GM10248 (cell line): ENCODE results near the gene SENP5.

Source experiments
- CTCF ChIA-PET: fragments of 300-600 bp; sonication (Branson Sonifier 250); formaldehyde crosslinking; extraction: SDS; loops from one replicate; lab custom pipeline; 2021; ENCODE audit warnings: antibody characterized with exemption; lab: Yijun Ruan, JAX
- POLR2A ChIA-PET: fragments of 350-650 bp; sonication (Branson Sonifier 250); formaldehyde crosslinking; extraction: SDS; loops from one replicate; lab custom pipeline; 2020; ENCODE audit warnings: antibody characterized with exemption; lab: Yijun Ruan, JAX
- DNase-seq: peaks from one replicate; pipeline ENCODE4 v3.0.0; 2012; ENCODE audit errors: extremely low spot score
- TF ChIP-seq, protein P1 (sequence below): IDR thresholded peaks from 2 replicates; pipeline ENCODE4 v1.5.1; 2012; ENCODE audit warnings: mild to moderate bottlenecking, low read depth; ENCODE audit errors: extremely low read depth, missing control alignments, control extremely low read depth

The SENP5 gene

DNA sequence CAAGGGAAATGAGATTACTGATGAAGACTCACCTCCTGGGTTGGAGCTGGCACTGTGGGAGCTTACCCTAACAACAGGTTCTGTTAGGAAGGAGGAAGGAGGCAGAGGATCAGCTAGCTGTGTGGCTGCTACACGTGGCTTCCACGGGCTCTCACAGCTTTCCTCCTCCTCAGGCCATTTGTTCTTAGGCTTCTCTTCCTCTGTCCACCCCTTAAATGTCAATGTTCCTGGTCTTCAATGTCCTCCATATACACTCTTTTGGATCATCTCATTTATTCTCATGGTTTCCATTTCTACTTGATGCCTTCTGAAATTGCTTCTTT is 95.9 kb downstream of the SENP5 start:
- CTCF ChIA-PET, result interaction anchor here (1.0 kb wide), 2 partner anchors 9 to 45 kb away, joined by 3 read pairs; no protein-coding TSS in a partner anchor

DNA sequence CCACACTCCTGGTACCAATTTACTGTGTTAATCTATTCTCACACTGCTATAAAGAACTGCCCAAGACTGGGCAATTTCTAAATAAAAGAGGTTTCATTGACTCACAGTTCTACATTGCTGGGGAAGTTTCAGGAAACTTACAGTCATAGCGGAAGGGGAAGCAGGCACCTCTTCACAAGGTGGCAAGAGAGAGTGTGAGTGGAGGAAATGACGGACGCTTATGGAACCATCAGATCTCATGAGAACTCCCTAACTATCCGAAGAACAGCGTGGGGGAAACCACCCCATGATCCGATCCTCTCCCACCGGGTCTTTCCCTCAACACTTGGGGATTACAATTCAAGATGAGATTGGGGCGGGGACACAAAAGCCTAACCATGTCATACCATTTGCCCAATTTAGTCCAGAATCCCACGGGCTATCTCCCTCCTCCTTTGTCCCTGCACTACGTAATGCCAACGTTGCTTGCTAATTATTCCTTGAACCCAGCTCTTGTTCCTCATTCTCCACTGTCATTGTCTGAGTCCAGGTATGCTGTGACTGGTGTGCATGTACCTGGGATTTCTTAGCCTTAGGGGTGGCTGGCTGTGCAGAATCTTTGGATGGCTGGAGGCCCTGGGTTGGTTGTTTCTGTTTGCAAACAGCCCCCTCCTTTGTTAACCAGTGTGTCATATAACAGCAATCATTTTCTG is 97.5 kb downstream of the SENP5 start:
- TF ChIP-seq, protein P1, sequence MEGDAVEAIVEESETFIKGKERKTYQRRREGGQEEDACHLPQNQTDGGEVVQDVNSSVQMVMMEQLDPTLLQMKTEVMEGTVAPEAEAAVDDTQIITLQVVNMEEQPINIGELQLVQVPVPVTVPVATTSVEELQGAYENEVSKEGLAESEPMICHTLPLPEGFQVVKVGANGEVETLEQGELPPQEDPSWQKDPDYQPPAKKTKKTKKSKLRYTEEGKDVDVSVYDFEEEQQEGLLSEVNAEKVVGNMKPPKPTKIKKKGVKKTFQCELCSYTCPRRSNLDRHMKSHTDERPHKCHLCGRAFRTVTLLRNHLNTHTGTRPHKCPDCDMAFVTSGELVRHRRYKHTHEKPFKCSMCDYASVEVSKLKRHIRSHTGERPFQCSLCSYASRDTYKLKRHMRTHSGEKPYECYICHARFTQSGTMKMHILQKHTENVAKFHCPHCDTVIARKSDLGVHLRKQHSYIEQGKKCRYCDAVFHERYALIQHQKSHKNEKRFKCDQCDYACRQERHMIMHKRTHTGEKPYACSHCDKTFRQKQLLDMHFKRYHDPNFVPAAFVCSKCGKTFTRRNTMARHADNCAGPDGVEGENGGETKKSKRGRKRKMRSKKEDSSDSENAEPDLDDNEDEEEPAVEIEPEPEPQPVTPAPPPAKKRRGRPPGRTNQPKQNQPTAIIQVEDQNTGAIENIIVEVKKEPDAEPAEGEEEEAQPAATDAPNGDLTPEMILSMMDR, result no peak
- ChIA-PET CTCF (interaction anchor here (0.9 to 1.2 kb wide), 2 partner anchors 23 to 222 kb away, joined by 3 read pairs; partner anchors contain the start of gene NCBP2), POLR2A (no interaction called here)
- no peak for DNase-seq

More for the DNA sequence above, 95.9 kb downstream of the SENP5 start:
- DNase-seq, result no peak
- TF ChIP-seq, protein P1, result no peak
- POLR2A ChIA-PET, result no interaction called here

DNA sequence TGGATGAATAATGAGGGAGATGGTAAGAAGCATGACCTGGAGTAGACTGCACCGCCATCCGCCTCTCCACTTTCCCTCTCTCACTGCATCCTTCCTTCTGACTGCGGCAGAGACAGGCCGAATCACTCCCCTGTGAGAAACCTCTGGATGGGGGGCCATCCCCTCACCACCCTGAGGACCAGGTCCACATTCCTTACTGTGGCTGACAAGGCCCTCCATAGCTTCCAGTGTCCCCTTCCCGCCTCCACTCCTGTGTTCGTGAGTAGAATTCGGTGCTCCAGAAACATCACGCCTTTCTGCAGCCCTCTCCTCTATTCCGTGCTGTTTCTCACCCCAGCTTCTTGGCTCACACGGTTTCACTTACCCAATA is 98.1 kb downstream of the SENP5 start:
- ChIA-PET POLR2A (no interaction called here), CTCF (interaction anchor here (0.9 to 1.2 kb wide), 2 partner anchors 24 to 221 kb away, joined by 3 read pairs; partner anchors contain the start of gene NCBP2)
- no peak for DNase-seq
- TF ChIP-seq, protein P1, result no peak

DNA sequence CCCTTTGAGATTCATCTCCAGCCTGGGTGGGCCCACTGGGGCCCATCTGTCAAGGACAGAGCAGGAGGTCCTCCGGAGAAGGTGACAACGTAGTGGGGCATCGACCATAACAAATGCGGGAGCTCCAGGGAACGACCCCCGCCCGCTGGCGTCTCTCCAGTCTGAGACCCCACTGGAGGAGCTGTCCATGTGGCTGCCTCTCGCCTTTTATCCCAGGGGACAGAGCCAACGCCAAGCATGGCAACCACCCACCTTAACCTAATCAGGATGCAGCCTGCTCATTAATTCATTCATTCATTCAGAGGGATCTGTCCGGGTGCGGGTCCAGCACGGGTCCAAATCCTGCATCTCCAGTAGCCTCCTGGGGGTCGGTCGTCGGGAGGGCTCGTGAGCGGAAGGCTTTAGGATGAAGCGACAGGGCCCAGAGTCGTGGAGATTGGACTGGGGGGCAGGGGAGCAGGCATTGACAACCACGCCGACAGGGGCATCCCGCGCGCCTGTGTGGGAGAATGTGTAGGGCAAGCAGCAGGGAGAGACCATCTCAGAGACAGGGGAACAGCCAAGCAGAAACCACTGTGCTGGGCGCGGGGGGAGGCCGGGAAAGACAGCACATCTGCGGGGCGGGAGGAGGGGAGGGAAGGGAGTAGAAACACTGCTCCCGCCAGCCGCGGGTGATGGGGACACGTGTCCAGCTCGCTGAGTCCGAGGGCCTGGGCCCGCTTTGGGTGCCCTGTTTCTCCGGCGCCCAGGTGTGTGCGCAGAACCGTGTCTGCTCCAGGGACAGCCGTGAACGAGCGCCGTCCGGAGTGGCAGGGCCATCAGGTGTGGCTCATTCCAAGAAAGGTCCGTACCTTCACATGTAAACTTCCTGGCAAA is 99.0 kb downstream of the SENP5 start:
- CTCF ChIA-PET, result interaction anchor here (1.2 kb wide), 1 partner anchor 25 kb away, joined by 3 read pairs; the partner anchor contains the start of gene NCBP2
- DNase-seq, result no peak
- POLR2A ChIA-PET, result no interaction called here
- TF ChIP-seq, protein P1, result no peak

DNA sequence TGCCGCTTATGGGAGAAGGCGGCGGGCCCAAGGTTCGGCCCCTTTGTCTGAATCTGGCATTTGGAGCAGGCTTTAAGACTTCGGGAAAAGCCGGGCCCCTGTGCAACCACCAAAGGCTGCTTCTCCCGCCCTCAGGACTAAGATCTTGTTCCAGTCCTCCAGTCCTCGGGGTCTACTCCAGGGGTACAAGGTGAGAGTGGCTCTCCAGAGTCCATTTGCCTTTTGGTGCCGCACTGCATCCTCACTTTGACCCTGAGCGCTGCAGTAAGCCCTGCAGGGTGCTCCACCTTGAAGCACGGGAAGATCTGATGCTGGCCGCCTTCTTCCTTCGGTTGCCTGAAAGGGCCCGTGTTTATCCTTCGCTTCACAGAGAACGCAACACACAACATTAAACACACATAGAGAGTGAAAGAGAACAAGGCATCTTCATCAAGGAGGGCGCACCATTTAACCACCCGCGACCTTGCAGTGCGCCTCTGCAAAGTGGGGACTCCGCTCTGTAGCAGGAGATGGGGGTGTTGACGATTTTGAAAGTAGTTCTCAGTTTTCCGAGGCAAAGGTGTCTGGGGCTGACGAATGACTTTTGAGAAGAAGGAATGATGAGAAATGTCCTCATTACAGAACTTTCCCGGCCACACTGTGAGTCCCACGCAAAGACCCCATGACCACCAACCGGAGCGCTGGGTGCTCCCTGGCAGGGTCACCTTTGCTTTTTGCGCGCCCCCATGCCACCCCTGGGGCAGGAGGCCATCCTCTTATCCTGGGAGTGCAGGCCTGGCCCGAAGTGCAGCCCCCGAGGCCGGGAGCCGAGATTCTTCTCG is 99.9 kb downstream of the SENP5 start:
- ChIA-PET CTCF (no interaction called here), POLR2A (interaction anchor here (0.6 kb wide), 1 partner anchor 330 kb away, joined by 9 read pairs; no protein-coding TSS in a partner anchor)
- DNase-seq, result no peak
- TF ChIP-seq, protein P1, result no peak
